ENCODE results near the gene LRRC10. TPM values are rescaled to one million over a fixed set of nuclear protein-coding genes. Genes with fewer than 3 reads are reported as not detected.

The LRRC10 gene
- total RNA-seq, 1 experiment from 2014 or later, result not detected

DNA sequence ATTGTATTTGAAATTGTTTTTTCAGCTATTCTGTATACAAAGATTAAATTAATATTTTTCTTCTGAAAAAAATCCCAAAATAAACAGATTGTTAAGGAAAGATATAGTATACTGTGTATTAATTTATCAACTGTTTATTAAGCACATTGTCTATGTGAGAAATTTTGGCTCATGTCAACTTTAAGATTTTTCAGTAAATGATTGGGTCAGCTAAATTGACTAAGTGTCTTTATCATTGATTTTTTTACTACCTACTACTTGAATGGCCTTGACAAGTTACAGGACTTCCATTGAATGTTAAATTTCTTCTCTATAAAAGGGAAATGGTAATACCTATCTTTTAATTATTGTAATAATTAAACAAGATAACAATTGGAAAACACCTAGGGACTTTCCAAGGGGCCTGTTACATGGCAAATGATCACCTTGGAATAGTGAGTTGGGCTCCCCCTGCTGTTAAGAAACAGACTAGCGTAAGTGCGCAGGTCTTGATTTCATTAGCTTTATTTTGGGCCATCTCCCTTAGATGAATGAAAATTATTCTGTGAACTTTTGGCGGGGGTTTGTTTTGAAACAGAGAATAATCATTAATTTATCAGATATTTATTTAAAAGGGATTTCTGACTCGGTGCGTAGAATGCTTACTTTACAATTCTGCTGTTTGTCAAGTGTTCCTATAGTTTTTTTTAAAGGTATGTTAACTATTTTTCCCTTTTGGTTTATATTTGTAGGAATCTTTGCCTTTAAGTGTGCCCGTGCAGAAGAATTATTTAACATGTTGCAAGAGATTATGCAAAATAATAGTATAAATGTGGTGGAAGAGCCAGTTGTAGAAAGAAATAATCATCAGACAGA, 39.9 kb downstream of the LRRC10 start:
- DNase-seq (ENCODE audit: extremely low read depth, low read depth), result peak; percentile 72

DNA sequence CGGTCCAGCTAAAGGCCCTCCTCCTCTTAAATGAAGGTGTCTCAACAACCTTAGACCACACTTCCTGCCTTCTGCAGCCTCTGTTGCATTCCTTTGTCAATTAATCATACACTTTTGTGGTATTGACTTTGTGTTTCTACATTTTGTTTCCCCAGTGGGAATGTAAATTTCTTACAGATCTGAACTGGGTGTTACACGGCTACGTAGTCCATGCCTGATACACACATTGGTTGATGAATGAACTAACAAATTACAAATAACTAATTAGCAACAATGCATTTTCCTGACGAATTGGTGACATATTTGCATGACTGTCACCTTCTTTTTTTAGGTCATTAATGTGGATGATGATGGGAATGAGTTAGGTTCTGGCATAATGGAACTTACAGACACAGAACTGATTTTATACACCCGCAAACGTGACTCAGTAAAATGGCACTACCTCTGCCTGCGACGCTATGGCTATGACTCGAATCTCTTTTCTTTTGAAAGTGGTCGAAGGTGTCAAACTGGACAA, 40.6 kb downstream of the LRRC10 start:
- DNase-seq (ENCODE audit: extremely low read depth, low read depth), result peak; percentile 51

DNA sequence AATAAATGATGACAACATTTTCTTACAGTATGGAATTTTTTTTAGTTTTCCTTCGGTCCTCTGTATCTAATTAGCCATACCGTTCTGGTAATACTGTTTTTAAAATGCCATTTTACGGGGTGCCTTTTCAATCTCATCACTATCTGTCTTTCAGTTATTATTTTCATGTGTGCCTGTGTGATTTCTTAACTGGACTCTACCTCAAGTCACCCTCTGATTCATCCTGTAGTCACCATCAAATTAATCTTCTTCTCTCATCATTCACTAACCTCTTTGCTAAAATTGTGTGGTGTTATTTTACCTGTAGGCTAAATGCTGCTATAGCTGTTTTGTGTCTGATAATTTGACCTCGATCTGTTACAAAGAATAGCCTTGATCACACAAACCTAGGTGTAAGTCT, 41.5 kb downstream of the LRRC10 start:
- DNase-seq (ENCODE audit: extremely low read depth, low read depth), result no peak

DNA sequence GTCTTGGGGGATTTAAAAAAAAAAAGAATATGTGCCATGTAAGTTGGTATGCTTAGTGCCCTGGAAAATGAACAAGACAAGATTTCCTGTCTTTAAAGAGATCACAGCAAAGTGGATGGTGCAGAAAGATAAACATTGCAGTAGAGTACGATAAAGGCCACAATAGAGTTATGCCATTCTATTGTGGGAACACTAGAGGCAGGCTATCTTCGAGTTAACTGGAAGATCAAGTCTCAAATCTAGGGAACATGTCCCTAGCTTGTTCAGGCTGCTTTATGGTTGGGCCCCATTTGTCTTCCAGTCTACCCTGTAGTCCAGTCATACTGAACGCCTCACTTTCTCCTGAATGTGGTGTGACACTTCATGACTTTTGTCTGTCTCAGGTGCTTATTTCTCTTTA, 44.1 kb downstream of the LRRC10 start:
- no peak for DNase-seq (ENCODE audit: extremely low read depth, low read depth)

DNA sequence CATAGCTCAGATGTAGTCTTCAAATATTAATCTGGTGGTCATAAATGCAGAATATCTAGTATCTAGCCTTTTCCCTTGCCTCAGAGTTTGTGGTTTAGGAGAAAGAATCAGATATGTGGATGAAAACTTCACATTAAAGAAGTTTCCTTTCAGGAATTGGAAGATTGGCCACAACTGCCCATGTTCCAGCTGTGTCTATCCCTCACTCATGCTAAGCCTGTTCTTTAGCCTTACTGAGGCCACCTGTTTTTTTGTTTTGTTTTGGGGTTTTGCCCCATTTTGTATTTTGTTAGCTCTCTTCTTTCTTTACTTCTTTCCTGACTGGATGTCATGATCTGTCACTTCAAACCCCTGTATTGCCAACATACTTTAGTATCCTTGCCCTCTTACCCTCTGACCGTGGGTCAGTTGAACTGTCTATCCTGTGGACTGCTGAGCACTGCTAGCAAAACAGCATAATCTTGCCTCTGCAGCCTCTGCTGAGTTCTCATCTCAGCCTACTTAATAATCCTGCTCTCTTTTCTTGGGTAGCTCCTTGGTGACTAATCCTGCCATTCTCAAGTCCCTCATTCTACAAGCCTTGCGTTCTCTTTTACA, 47.4 kb downstream of the LRRC10 start:
- DNase-seq (ENCODE audit: extremely low read depth, low read depth), result no peak

Small RNA genes lying within 50 kb of the gene (small RNA-seq; reads per million reads assigned to genes)
- gene MIR3913-1, result 0.08 to 1.5 reads per million in 2 experiments

Other genes starting within 250 kb of the LRRC10 start
- gene FRS2, start 140.5 kb downstream of the LRRC10 start, total RNA-seq (2014; rRNA removed; shearing (Covaris generic)), result 26.5 and 26.7 TPM in 2 replicates
- 332 and 348 TPM in 2 replicates for gene CCT2, start 25.4 kb downstream of the LRRC10 start, total RNA-seq (2014; rRNA removed; shearing (Covaris generic))
- gene BEST3, start 88.4 kb upstream of the LRRC10 start, total RNA-seq (2014; rRNA removed; shearing (Covaris generic)), result not detected in 2 replicates
- 12.1 and 16.7 TPM in 2 replicates for gene RAB3IP, start 128.0 kb upstream of the LRRC10 start, total RNA-seq (2014; rRNA removed; shearing (Covaris generic))
- not detected in 2 replicates for gene MYRFL, start 214.3 kb upstream of the LRRC10 start, total RNA-seq (2014; rRNA removed; shearing (Covaris generic))

Measured in NCI-H460 (cell line).